Activated naive CD8-positive, alpha-beta T cell treated with anti-CD3 and anti-CD28 coated beads, Interleukin-2, amount 50 U/mL, for 16 hours (primary cell): ENCODE results near the gene PHACTR1.
"Not testable (repeated sequence)": the region's sequence is repeated elsewhere in the genome, so short reads cannot be mapped to it uniquely, and the experiment has no call there.

ENCODE experiments used
- DNase-seq: peaks from one replicate; pipeline ENCODE4 v3.0.0-alpha.2; 2020; ENCODE audit warnings: low read depth, low spot score

PHACTR1 gene

GRCh38 chr6:13156381-13156780 lies 439.8 kb downstream of the PHACTR1 start:
- DNase-seq: no peak

GRCh38 chr6:13157293-13157692 lies 440.7 kb downstream of the PHACTR1 start:
- DNase-seq: no peak

- DNase-seq: no peak
Measured at GRCh38 chr6:13159300-13159699, 442.7 kb downstream of the PHACTR1 start.

- DNase-seq: not testable (repeated sequence)
Measured at GRCh38 chr6:13159822-13160221, 443.3 kb downstream of the PHACTR1 start.

GRCh38 chr6:13163161-13163944 lies 446.8 kb downstream of the PHACTR1 start:
- no peak for DNase-seq

- DNase-seq: no peak
Measured at GRCh38 chr6:13164291-13164690, 447.7 kb downstream of the PHACTR1 start.

GRCh38 chr6:13165502-13166172 lies 449.1 kb downstream of the PHACTR1 start:
- DNase-seq: no peak

- DNase-seq: no peak
Measured at GRCh38 chr6:13166269-13166668, 449.7 kb downstream of the PHACTR1 start.

GRCh38 chr6:13166916-13167315 lies 450.3 kb downstream of the PHACTR1 start:
- DNase-seq: no peak

GRCh38 chr6:13172291-13172690 lies 455.7 kb downstream of the PHACTR1 start:
- no peak for DNase-seq

- no peak for DNase-seq
Measured at GRCh38 chr6:13175087-13175486, 458.5 kb downstream of the PHACTR1 start.

GRCh38 chr6:13175759-13176158 lies 459.2 kb downstream of the PHACTR1 start:
- DNase-seq: no peak

- no peak for DNase-seq
Measured at GRCh38 chr6:13177664-13178063, 461.1 kb downstream of the PHACTR1 start.

- no peak for DNase-seq
Measured at GRCh38 chr6:13178107-13178506, 461.5 kb downstream of the PHACTR1 start.

- DNase-seq: no peak
Measured at GRCh38 chr6:13180538-13180937, 464.0 kb downstream of the PHACTR1 start.

- no peak for DNase-seq
Measured at GRCh38 chr6:13181393-13181792, 464.8 kb downstream of the PHACTR1 start.

- no peak for DNase-seq
Measured at GRCh38 chr6:13183415-13184088, 467.0 kb downstream of the PHACTR1 start.

GRCh38 chr6:13184089-13184468 lies 467.5 kb downstream of the PHACTR1 start:
- no peak for DNase-seq

- no peak for DNase-seq
Measured at GRCh38 chr6:13184547-13184946, 468.0 kb downstream of the PHACTR1 start.

GRCh38 chr6:13186861-13187260 lies 470.3 kb downstream of the PHACTR1 start:
- no peak for DNase-seq

GRCh38 chr6:13187692-13188091 lies 471.1 kb downstream of the PHACTR1 start:
- no peak for DNase-seq

- no peak for DNase-seq
Measured at GRCh38 chr6:13188306-13188705, 471.7 kb downstream of the PHACTR1 start.

GRCh38 chr6:13189710-13190109 lies 473.1 kb downstream of the PHACTR1 start:
- no peak for DNase-seq
